GM18526 (cell line): ENCODE measurements around the gene CCDC174.

ENCODE experiments used
- POLR2A ChIP-seq: IDR thresholded peaks from 3 replicates; pipeline ENCODE4 v1.6.1; 2011; ENCODE audit not compliant: insufficient read length; ENCODE audit errors: extremely low read depth

CCDC174 gene

DNA sequence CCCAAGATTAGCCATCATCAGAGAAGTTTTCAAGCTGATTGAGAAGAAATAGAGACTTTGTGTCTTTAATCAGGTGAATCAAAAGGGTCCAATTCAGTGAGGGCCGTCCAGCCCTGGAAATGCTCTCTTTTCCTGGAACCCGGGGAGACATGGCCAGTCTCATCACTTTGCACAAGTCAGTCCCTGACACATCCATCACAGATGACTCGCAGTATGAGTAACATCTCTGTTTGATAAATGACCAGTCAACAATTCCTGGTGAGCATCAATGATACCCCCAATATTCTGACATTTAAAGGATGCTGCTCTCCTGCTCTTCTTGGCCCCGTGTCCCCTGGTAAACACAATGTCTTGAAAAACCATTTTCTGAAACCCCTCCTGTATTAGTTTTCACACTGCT lies 50.1 kb downstream of the CCDC174 start:
- TF ChIP-seq POLR2A: no peak

DNA sequence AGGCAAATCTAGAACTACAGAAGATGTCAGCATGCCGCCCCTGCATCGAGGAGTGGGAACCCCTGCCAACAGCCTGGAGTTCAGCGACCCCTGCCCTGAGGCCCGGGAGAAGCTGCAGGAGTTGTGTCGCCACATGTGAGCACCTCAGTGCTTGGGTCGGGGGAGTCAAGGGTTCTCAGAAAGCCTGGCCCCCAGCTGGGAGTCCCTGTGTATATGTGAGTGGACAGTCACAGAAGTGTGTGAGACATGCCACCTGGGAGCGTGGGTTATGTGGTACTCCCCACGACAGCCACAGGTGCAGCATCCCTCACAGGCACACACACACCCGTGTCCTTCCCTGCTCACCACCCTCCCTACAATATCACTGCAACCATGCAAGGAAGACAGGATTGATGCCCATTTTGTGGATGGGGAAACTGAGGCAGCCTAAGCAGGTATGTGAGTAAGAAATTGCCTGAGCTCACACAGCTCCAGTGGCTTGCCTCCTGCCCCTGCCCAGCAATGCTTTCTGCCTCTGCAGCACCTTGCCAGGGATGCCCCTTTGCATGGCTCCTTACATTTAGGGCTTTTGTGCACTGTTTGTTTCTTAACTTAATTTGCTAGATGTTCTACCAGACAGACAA lies 51.7 kb downstream of the CCDC174 start:
- TF ChIP-seq POLR2A: no peak

DNA sequence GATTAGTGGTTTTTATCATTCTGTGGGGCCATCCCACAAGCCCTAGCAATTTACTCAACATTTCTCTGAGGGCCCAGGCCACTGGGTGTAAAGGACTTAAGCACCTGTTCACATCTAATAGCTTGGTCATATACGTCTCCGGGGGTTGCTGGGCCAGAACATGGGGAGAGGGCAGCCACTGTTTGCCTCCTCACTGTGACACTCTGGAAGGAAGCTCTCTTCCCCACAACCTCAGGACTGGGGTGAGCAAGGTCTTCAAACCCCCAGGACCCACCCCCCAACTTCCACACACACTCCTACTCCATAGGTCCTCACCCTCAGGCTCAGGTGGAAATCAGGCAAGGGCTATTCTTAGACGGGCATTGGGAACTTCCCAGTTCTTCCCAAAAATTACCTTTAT lies 52.2 kb downstream of the CCDC174 start:
- no peak for TF ChIP-seq POLR2A

DNA sequence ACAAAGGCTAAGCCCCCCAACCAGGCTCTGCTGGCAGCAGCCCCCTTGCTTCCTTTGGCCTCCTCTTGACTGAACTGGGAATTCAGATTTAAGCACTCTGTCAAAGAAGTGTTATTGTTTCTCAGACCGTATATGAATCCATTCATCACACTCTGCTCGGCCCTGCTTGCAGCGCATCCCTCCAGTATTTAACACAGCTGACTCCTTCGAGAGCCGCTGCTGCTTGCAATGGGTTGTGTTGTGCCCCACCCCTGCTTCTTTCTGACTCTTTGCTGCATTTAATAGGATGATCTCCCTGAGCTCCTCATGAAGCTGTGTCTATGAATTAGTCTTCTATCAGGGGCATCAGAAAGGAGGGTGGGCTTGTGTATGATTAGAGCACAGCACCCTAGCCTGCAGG lies 54.5 kb downstream of the CCDC174 start:
- no peak for TF ChIP-seq POLR2A

DNA sequence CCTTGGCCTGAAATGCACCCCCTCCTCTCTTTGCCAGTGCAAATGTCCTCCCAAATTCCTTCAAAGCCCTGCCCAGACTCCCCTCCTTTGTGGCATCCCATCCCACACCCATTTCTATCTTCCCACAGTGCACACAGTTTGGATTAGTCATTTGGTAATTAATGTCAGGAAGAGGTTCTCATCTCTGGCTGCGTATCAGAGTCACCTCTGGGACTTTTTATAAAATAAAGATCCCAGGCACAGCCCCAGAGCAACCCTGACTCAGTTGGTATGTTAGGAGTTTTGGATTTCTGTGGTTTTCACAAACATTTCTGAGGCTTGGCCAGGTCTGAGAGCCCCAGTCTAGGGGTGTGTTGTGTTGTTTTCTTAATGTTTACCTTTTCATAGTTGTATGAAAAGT lies 65.0 kb downstream of the CCDC174 start:
- TF ChIP-seq POLR2A: no peak

DNA sequence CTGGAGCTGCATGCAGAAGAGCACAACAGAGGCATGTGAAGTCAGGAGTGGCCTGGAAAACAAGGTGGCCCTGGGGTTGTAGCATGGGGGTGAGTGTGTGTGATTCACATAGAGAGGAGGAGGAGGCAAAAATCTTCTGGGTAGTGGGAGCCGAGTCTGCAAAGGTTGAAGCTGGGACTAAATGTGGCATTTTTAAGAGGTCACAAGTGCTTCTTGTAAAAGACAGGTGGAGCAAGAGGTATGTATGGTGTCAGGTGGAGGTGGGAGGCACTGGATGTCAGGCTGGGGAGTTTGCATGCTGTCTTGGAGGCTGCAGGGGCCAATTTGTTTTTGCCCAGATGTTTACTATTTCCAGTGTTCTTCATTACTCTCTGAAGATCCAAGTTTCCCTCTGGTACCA lies 65.7 kb downstream of the CCDC174 start:
- no peak for TF ChIP-seq POLR2A

DNA sequence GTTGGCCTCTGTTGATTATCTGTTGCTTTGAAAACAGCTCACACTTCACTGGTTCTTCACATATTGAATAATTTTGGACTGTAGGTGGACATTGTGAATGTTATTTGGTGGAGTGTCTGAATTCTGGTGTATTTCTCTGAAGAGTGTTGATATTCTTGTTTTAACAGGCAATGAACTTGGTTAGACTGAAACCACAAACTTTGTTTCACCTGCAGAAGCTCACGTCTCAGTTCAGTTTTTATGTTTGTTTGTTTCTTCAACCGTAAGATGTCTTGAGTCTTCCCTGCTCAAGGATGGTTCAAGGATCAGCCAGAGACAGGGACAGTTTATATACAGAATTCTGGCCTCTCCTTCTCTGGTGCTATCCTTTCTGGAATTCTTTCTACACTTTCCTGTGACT lies 67.0 kb downstream of the CCDC174 start:
- TF ChIP-seq POLR2A: no peak

DNA sequence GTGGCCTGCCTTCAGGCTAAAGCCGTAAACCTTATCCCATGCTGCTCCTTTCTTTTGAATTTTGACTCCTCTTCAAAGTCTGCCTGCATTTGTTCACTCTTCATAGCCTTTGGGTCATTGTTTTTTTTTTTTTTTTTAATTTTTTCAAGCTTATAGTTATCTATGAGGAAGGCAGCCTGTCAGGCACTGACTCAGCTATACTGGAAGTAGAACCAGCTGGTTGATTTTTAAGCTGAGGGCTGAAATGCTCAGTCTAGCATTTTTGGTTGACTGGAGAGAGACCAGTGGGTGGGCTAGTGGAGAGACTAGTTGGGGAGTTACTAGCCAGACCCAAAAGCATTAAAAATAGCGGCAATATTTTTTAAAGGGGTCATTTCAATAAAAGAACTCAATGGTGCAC lies 67.4 kb downstream of the CCDC174 start:
- no peak for TF ChIP-seq POLR2A

DNA sequence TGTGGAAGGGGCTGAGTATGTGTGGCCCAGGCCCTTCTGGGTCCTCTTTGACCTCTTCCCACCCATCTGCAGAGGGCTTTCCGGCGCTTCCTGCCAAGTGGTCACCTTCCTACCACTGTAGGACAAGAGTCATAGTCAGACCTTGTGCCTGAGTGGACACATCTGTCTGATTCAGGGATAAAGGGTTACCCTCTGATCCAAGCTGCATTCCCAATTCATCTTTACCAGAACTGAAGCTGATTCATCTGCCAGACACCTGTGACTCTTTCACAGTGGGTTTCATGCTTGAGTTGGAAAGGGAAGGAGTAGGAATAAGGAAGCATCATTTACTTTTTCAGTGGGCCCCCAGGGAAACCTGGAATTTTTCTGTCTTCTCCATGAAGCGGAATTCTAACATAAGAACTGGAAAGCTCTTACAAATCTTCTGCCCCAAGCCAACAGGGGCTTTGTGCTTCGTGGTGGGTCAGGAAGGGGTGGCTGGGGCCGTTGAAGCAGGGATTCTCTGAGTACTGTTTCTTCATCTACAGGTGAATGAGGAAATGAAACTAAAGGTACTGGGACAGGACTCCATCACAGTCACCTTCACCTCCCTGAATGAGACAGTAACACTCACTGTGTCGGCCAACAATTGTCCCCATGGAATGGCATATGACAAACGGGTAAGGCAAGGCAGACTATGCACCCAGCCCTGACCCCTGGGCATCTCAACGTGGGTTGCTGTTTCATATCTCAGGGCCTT lies 69.7 kb downstream of the CCDC174 start:
- no peak for TF ChIP-seq POLR2A
